OCI-LY7 (cell line): ENCODE measurements around the gene IRF7. TPM values are rescaled to one million over a fixed set of nuclear protein-coding genes. Genes with fewer than 3 reads are reported as not detected.
"Not testable (repeated sequence)": the region's sequence is repeated elsewhere in the genome, so short reads cannot be mapped to it uniquely, and the experiment has no call there.

Experiments
- BruUV-seq: library from RNA; stranded (reverse); fragments of 400-500 nt; replicated peaks from 2 replicates; lab custom pipeline; 2021; lab: Mats Ljungman, UMichigan
- CTCF ChIA-PET: fragments of 300-600 bp; sonication (Branson Sonifier 250); formaldehyde crosslinking; loops from one replicate; lab custom pipeline; 2022; ENCODE audit warnings: antibody characterized with exemption; ENCODE audit not compliant: unreplicated experiment; lab: Charles Lee
- POLR2A ChIA-PET: fragments of 300-600 bp; sonication (Branson Sonifier 250); formaldehyde crosslinking; loops from one replicate; lab custom pipeline; 2022; ENCODE audit warnings: antibody characterized with exemption; lab: Charles Lee
- DNase-seq: peaks from one replicate; pipeline ENCODE4 v3.0.0-alpha.2; 2015; ENCODE audit warnings: low spot score
- H2AFZ ChIP-seq: fragments of 200-600 bp; sonication (generic), shearing (Covaris generic); 2 replicates; pipeline ENCODE4 v1.6.1; 2014; ENCODE audit warnings: mild to moderate bottlenecking, antibody characterized with exemption, low read length, moderate library complexity
- H3K27ac ChIP-seq: fragments of 200-600 bp; sonication (generic); 2 replicates; pipeline ENCODE4 v1.5.1; 2014; ENCODE audit warnings: mixed run types, low read depth, mild to moderate bottlenecking, moderate library complexity, low read length, inconsistent platforms; ENCODE audit not compliant: poor library complexity, severe bottlenecking
- H3K36me3 ChIP-seq: fragments of 200-600 bp; sonication (generic); 2 replicates; pipeline ENCODE4 v1.6.1; 2014; ENCODE audit warnings: mild to moderate bottlenecking, antibody characterized with exemption, low read length, moderate library complexity, mixed read lengths; ENCODE audit not compliant: insufficient read depth
- H3K4me1 ChIP-seq: fragments of 200-600 bp; sonication (generic); 2 replicates; pipeline ENCODE4 v1.5.1; 2014; ENCODE audit warnings: mild to moderate bottlenecking, low read length; ENCODE audit not compliant: insufficient read depth, poor library complexity, severe bottlenecking
- H3K4me2 ChIP-seq: fragments of 200-600 bp; sonication (generic); 2 replicates; pipeline ENCODE4 v1.6.1; 2014; ENCODE audit warnings: mild to moderate bottlenecking, low read length
- H3K4me3 ChIP-seq: fragments of 200-600 bp; sonication (generic); 2 replicates; pipeline ENCODE4 v1.5.1; 2014; ENCODE audit warnings: mild to moderate bottlenecking, low read depth, low read length; ENCODE audit not compliant: poor library complexity, severe bottlenecking
- H3K79me2 ChIP-seq: fragments of 200-600 bp; sonication (generic); 2 replicates; pipeline ENCODE4 v1.6.1; 2016; ENCODE audit warnings: low read depth, mild to moderate bottlenecking, low read length, moderate library complexity, mixed read lengths; ENCODE audit not compliant: insufficient read depth
- H3K9me2 ChIP-seq: fragments of 200-600 bp; sonication (generic); 2 replicates; pipeline ENCODE4 v1.6.1; 2016; ENCODE audit warnings: mild to moderate bottlenecking, low read length, mixed read lengths; ENCODE audit not compliant: insufficient read depth
- H3K9me3 ChIP-seq: fragments of 200-600 bp; sonication (generic); 2 replicates; pipeline ENCODE4 v1.6.1; 2014; ENCODE audit warnings: mild to moderate bottlenecking, mixed run types, low read length, mixed read lengths
- H4K20me1 ChIP-seq: fragments of 200-600 bp; sonication (generic); 2 replicates; pipeline ENCODE4 v1.6.1; 2014; ENCODE audit warnings: mild to moderate bottlenecking, antibody characterized with exemption, low read length, moderate library complexity, mixed read lengths; ENCODE audit not compliant: insufficient read depth
- CTCF ChIP-seq: fragments of 200-600 bp; sonication (generic); conservative IDR thresholded peaks from 2 replicates; pipeline ENCODE4 v1.5.1; 2014; ENCODE audit warnings: mild to moderate bottlenecking, antibody characterized with exemption, low read length, moderate library complexity, mixed read lengths
- EZH2phosphoT487 ChIP-seq: fragments of 200-600 bp; sonication (generic); IDR thresholded peaks from 2 replicates; pipeline ENCODE4 v1.6.1; 2018; ENCODE audit warnings: low read depth, borderline replicate concordance, mild to moderate bottlenecking, mixed run types, antibody characterized with exemption, low read length, moderate library complexity, mixed read lengths
- intact Hi-C: fragments of 100-400 bp; cut with micrococcal nuclease; formaldehyde crosslinking; loops from one replicate; pipeline ENCODE4 v1.10.0; 2022; ENCODE audit not compliant: unreplicated experiment
- total RNA-seq, 2 experiments: library from RNA; depleted of rRNA in 1 of 2; stranded (reverse); fragments of >200 nt in 1 of 2; shearing (Covaris generic) in 1 of 2; gene quantifications; 2 replicates each; pipeline ENCODE4 v1.2.3, GENCODE V29; 2014 to 2022

IRF7 gene
- total RNA-seq, 2 experiments from 2014 or later: 15.8 to 18.7 TPM

DNA sequence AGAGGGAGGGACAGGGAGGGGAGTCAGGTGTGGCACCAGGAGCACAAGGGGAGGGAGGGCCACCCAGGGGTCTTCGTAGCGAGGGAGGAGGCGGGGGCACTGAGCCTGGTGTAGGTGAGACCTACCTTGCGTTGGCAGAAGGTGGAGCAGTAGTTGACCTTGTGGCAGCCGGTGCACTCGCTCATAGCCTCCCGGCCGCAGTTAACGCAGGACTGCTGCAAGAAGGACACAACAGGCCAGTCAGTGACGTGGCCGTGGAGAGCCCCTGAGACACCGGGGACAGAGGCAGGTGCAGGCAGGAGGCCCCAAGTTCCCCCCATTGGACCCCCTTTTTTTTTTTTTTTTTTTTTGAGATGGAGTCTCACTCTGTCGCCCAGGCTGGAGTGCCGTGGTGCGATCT, 38.1 kb upstream of the IRF7 start:
- Histone ChIP-seq H3K36me3 (peaks cover 56% of the 10 kb centered on the region), H3K4me1 (no peaks in the 10 kb centered on the region), H3K9me2 (no peaks in the 10 kb centered on the region), H3K27ac (no peak overlapping the region), H4K20me1 (no peaks in the 10 kb centered on the region), H3K4me3 (no peak overlapping the region), H3K4me2 (no peak overlapping the region), H2AFZ (no peak overlapping the region), H3K9me3 (no peaks in the 10 kb centered on the region), H3K79me2 (no peaks in the 10 kb centered on the region)
- POLR2A ChIA-PET: no interaction called here
- CTCF ChIA-PET: no interaction called here
- TF ChIP-seq CTCF: no peak
- TF ChIP-seq EZH2phosphoT487: no peak
- DNase-seq: no peak
- intact Hi-C loops: no loop called here
- BruUV-seq: no TSS peak

GRCh38 chr11:653136-653535, 37.4 kb upstream of the IRF7 start:
- CTCF ChIA-PET, H3K27ac ChIP-seq, POLR2A ChIA-PET, intact Hi-C loops, H3K79me2 ChIP-seq, H4K20me1 ChIP-seq, BruUV-seq, DNase-seq, H3K9me2 ChIP-seq, H2AFZ ChIP-seq, H3K9me3 ChIP-seq, H3K4me2 ChIP-seq, H3K4me3 ChIP-seq, H3K4me1 ChIP-seq: not testable (repeated sequence)
- peaks cover 51% of the 10 kb centered on the region for H3K36me3 ChIP-seq

- BruUV-seq: no TSS peak
- ChIA-PET CTCF (no interaction called here), POLR2A (interaction anchor here (0.6 kb wide), 1 partner anchor 45 kb away, joined by 3 read pairs; the partner anchor contains the start of gene TMEM80)
- Histone ChIP-seq H3K27ac (no peak overlapping the region), H4K20me1 (no peaks in the 10 kb centered on the region), H3K9me3 (no peaks in the 10 kb centered on the region), H3K79me2 (no peaks in the 10 kb centered on the region), H2AFZ (no peak overlapping the region), H3K36me3 (peaks cover 59% of the 10 kb centered on the region), H3K4me2 (no peak overlapping the region), H3K9me2 (no peaks in the 10 kb centered on the region), H3K4me3 (no peak overlapping the region), H3K4me1 (no peaks in the 10 kb centered on the region)
- intact Hi-C loops: no loop called here
- TF ChIP-seq EZH2phosphoT487 (no peak), CTCF (no peak)
- DNase-seq: no peak
Measured at GRCh38 chr11:650482-650881, 34.7 kb upstream of the IRF7 start.

- DNase-seq, H3K79me2 ChIP-seq, H2AFZ ChIP-seq, H3K4me3 ChIP-seq, H4K20me1 ChIP-seq, CTCF ChIA-PET, H3K4me1 ChIP-seq, H3K27ac ChIP-seq, BruUV-seq, H3K9me3 ChIP-seq, H3K9me2 ChIP-seq, intact Hi-C loops, H3K4me2 ChIP-seq, POLR2A ChIA-PET: not testable (repeated sequence)
- peaks cover 65% of the 10 kb centered on the region for H3K36me3 ChIP-seq
Measured at GRCh38 chr11:647672-648158, 32.0 kb upstream of the IRF7 start.
